ENCODE measurements around the gene PEX6.

Gene PEX6

GRCh38 chr6:42996513-42996912 is 17.5 kb upstream of the PEX6 start:
- no peak for DNase-seq (ENCODE audit: low read depth in 3 of 3)

- DNase-seq (ENCODE audit: low read depth in 3 of 3) = no peak
These were observed 14.5 kb upstream of the PEX6 start for GRCh38 chr6:42993445-42993844.

- no peak for DNase-seq (ENCODE audit: low read depth in 3 of 3)
These were observed 10.9 kb upstream of the PEX6 start for GRCh38 chr6:42989923-42990322.

GRCh38 chr6:42988486-42989020 is 9.6 kb upstream of the PEX6 start:
- DNase-seq (ENCODE audit: low read depth in 3 of 3) = no peak

- no peak for DNase-seq (ENCODE audit: low read depth in 3 of 3)
These were observed 8.8 kb upstream of the PEX6 start for GRCh38 chr6:42987533-42988451.

GRCh38 chr6:42984924-42985475 is 6.0 kb upstream of the PEX6 start:
- DNase-seq (ENCODE audit: low read depth in 3 of 3) = no peak

- peak; percentile 84 to 94 (median 94) for DNase-seq (ENCODE audit: low read depth in 3 of 3)
These were observed 5.3 kb upstream of the PEX6 start, which contains the start of gene PPP2R5D for GRCh38 chr6:42984001-42984923. Gene PPP2R5D, plus strand, starts transcription at chr6:42984570. Its CDS starts 108 bp downstream, at chr6:42984678.

- no peak for DNase-seq (ENCODE audit: low read depth in 3 of 3)
These were observed 2.9 kb upstream of the PEX6 start for GRCh38 chr6:42981836-42982235.

- DNase-seq (ENCODE audit: low read depth in 3 of 3) = no peak
These were observed 669 bp upstream of the PEX6 start for GRCh38 chr6:42979523-42980177.

GRCh38 chr6:42978487-42978838 is 518 bp downstream of the PEX6 start:
- DNase-seq (ENCODE audit: low read depth in 3 of 3) = no peak

GRCh38 chr6:42974919-42975505 is 4.0 kb downstream of the PEX6 start:
- no peak for DNase-seq (ENCODE audit: low read depth in 3 of 3)

- no peak for DNase-seq (ENCODE audit: low read depth in 3 of 3)
These were observed 5.1 kb downstream of the PEX6 start for GRCh38 chr6:42973926-42974325.

- no peak for DNase-seq (ENCODE audit: low read depth in 3 of 3)
These were observed 7.1 kb downstream of the PEX6 start for GRCh38 chr6:42971746-42972327.

GRCh38 chr6:42970871-42971612 is 7.9 kb downstream of the PEX6 start:
- no peak for DNase-seq (ENCODE audit: low read depth in 3 of 3)

- no peak for DNase-seq (ENCODE audit: low read depth in 3 of 3)
These were observed 9.0 kb downstream of the PEX6 start for GRCh38 chr6:42969934-42970333.

- no peak for DNase-seq (ENCODE audit: low read depth in 3 of 3)
These were observed 9.6 kb downstream of the PEX6 start for GRCh38 chr6:42969431-42969830.

- DNase-seq (ENCODE audit: low read depth in 3 of 3) = no peak
These were observed 10.2 kb downstream of the PEX6 start for GRCh38 chr6:42968783-42969182.

GRCh38 chr6:42968126-42968701 is 10.8 kb downstream of the PEX6 start:
- no peak for DNase-seq (ENCODE audit: low read depth in 3 of 3)

- DNase-seq (ENCODE audit: low read depth in 3 of 3) = no peak
These were observed 11.8 kb downstream of the PEX6 start for GRCh38 chr6:42967228-42967627.

- no peak for DNase-seq (ENCODE audit: low read depth in 3 of 3)
These were observed 12.4 kb downstream of the PEX6 start for GRCh38 chr6:42966571-42966970.

Measured in stimulated activated CD4-positive, alpha-beta T cell treated with anti-CD3 and anti-CD28 coated beads, TNF-alpha, amount 100 ng/mL, for 4 hours (primary cell).